HEK293 (cell line): Measurements from ENCODE around the gene GGNBP2.
A peak's percentile ranks its signal among the peaks of the same experiment; 100 is the strongest.

ENCODE experiments used
- BCL11A ChIP-seq: fragments of 450-650 bp; formaldehyde crosslinking; IDR thresholded peaks from 2 replicates; pipeline ENCODE4 v1.5.1; 2016; ENCODE audit warnings: low read depth, missing biosample characterization, missing genetic modification characterization
- GFI1B ChIP-seq: fragments of 450-650 bp; formaldehyde crosslinking; IDR thresholded peaks from 2 replicates; pipeline ENCODE4 v1.5.1; 2016; ENCODE audit warnings: missing biosample characterization, missing genetic modification characterization
- GLIS2 ChIP-seq: fragments of 450-650 bp; formaldehyde crosslinking; IDR thresholded peaks from 2 replicates; pipeline ENCODE4 v1.5.1; 2016; ENCODE audit warnings: missing biosample characterization, missing genetic modification characterization
- KLF17 ChIP-seq: fragments of 450-650 bp; formaldehyde crosslinking; IDR thresholded peaks from 2 replicates; pipeline ENCODE4 v1.5.1; 2016; ENCODE audit warnings: missing biosample characterization, missing genetic modification characterization
- MYNN ChIP-seq: fragments of 450-650 bp; formaldehyde crosslinking; IDR thresholded peaks from 2 replicates; pipeline ENCODE4 v1.5.1; 2016; ENCODE audit warnings: missing biosample characterization, missing genetic modification characterization, borderline replicate concordance
- OVOL3 ChIP-seq: fragments of 450-650 bp; formaldehyde crosslinking; IDR thresholded peaks from 2 replicates; pipeline ENCODE4 v1.5.1; 2016; ENCODE audit warnings: missing biosample characterization, missing genetic modification characterization
- PRDM6 ChIP-seq: fragments of 450-650 bp; formaldehyde crosslinking; IDR thresholded peaks from 2 replicates; pipeline ENCODE4 v1.5.1; 2017; ENCODE audit warnings: missing biosample characterization, missing genetic modification characterization
- REPIN1 ChIP-seq: fragments of 450-650 bp; formaldehyde crosslinking; IDR thresholded peaks from 2 replicates; pipeline ENCODE4 v1.5.1; 2017; ENCODE audit warnings: missing biosample characterization, missing genetic modification characterization, low read depth
- SALL2 ChIP-seq: fragments of 450-650 bp; formaldehyde crosslinking; IDR thresholded peaks from 2 replicates; pipeline ENCODE4 v1.5.0; 2017; ENCODE audit warnings: missing biosample characterization, mild to moderate bottlenecking, missing genetic modification characterization, borderline replicate concordance
- TCF7L2 ChIP-seq: IDR thresholded peaks from 2 replicates; pipeline ENCODE4 v1.6.1; 2011; ENCODE audit warnings: low read depth, mild to moderate bottlenecking, inconsistent platforms, low read length, moderate library complexity, borderline replicate concordance
- TRIM28 ChIP-seq: IDR thresholded peaks from 2 replicates; pipeline ENCODE4 v1.6.1; 2011; ENCODE audit warnings: low read length, control low read depth, borderline replicate concordance
- ZBTB26 ChIP-seq: fragments of 450-650 bp; formaldehyde crosslinking; optimal IDR thresholded peaks from 2 replicates; pipeline ENCODE3; 2016; ENCODE audit warnings: missing biosample characterization, mild to moderate bottlenecking, missing genetic modification characterization
- ZBTB48 ChIP-seq: fragments of 450-650 bp; formaldehyde crosslinking; IDR thresholded peaks from 2 replicates; pipeline ENCODE4 v1.5.1; 2016; ENCODE audit warnings: missing biosample characterization, missing genetic modification characterization
- ZNF112 ChIP-seq: fragments of 450-650 bp; formaldehyde crosslinking; IDR thresholded peaks from 2 replicates; pipeline ENCODE4 v1.5.0; 2017; ENCODE audit warnings: missing biosample characterization, missing genetic modification characterization
- ZNF146 ChIP-seq: fragments of 450-650 bp; formaldehyde crosslinking; IDR thresholded peaks from 2 replicates; pipeline ENCODE4 v1.5.1; 2016; ENCODE audit warnings: missing biosample characterization, missing genetic modification characterization
- ZNF266 ChIP-seq: fragments of 450-650 bp; formaldehyde crosslinking; IDR thresholded peaks from 2 replicates; pipeline ENCODE4 v1.5.1; 2016; ENCODE audit warnings: missing biosample characterization, missing genetic modification characterization, low read depth
- ZNF311 ChIP-seq: fragments of 450-650 bp; formaldehyde crosslinking; IDR thresholded peaks from 2 replicates; pipeline ENCODE4 v1.5.1; 2017; ENCODE audit warnings: missing biosample characterization, missing genetic modification characterization, borderline replicate concordance
- ZNF335 ChIP-seq: fragments of 450-650 bp; formaldehyde crosslinking; conservative IDR thresholded peaks from 2 replicates; pipeline ENCODE4 v1.5.1; 2016; ENCODE audit warnings: missing biosample characterization, missing genetic modification characterization
- ZNF341 ChIP-seq: fragments of 450-650 bp; formaldehyde crosslinking; IDR thresholded peaks from 2 replicates; pipeline ENCODE4; 2016; ENCODE audit warnings: low read depth, missing biosample characterization, missing genetic modification characterization
- ZNF529 ChIP-seq: fragments of 450-650 bp; formaldehyde crosslinking; IDR thresholded peaks from 2 replicates; pipeline ENCODE4 v1.5.1; 2017; ENCODE audit warnings: missing genetic modification characterization, missing biosample characterization; ENCODE audit not compliant: insufficient replicate concordance
- ZNF548 ChIP-seq: fragments of 450-650 bp; formaldehyde crosslinking; IDR thresholded peaks from 2 replicates; pipeline ENCODE4 v1.5.1; 2016; ENCODE audit warnings: missing biosample characterization, missing genetic modification characterization
- ZNF549 ChIP-seq: fragments of 450-650 bp; IDR thresholded peaks from 2 replicates; pipeline ENCODE4 v1.5.1; 2018; ENCODE audit warnings: missing biosample characterization, missing genetic modification characterization, mild to moderate bottlenecking, inconsistent platforms, moderate library complexity
- ZNF610 ChIP-seq: fragments of 450-650 bp; formaldehyde crosslinking; IDR thresholded peaks from 2 replicates; pipeline ENCODE4 v1.5.1; 2016; ENCODE audit warnings: missing biosample characterization, missing genetic modification characterization, borderline replicate concordance
- ZNF624 ChIP-seq: fragments of 450-650 bp; formaldehyde crosslinking; IDR thresholded peaks from 2 replicates; pipeline ENCODE4 v1.5.1; 2017; ENCODE audit warnings: missing biosample characterization, missing genetic modification characterization
- ZNF660 ChIP-seq: fragments of 450-650 bp; IDR thresholded peaks from 2 replicates; pipeline ENCODE4 v1.5.1; 2018; ENCODE audit warnings: missing biosample characterization, mild to moderate bottlenecking, missing genetic modification characterization
- ZNF664 ChIP-seq: fragments of 450-650 bp; formaldehyde crosslinking; IDR thresholded peaks from 2 replicates; pipeline ENCODE4 v1.5.1; 2016; ENCODE audit warnings: missing biosample characterization, missing genetic modification characterization
- ZNF692 ChIP-seq: fragments of 450-650 bp; formaldehyde crosslinking; IDR thresholded peaks from 2 replicates; pipeline ENCODE4 v1.5.1; 2016; ENCODE audit warnings: missing biosample characterization, missing genetic modification characterization
- ZNF701 ChIP-seq: fragments of 450-650 bp; formaldehyde crosslinking; IDR thresholded peaks from 2 replicates; pipeline ENCODE4 v1.5.1; 2016; ENCODE audit warnings: missing biosample characterization, missing genetic modification characterization
- ZNF777 ChIP-seq: fragments of 450-650 bp; formaldehyde crosslinking; IDR thresholded peaks from 2 replicates; pipeline ENCODE4 v1.5.1; 2017; ENCODE audit warnings: missing biosample characterization, missing genetic modification characterization, borderline replicate concordance
- TF ChIP-seq, protein P1 (sequence below): fragments of 450-650 bp; formaldehyde crosslinking; IDR thresholded peaks from 2 replicates; pipeline ENCODE4 v1.5.1; 2017; ENCODE audit warnings: missing biosample characterization, missing genetic modification characterization
- TF ChIP-seq, protein P2 (sequence below): fragments of 450-650 bp; formaldehyde crosslinking; IDR thresholded peaks from 2 replicates; pipeline ENCODE4 v1.5.1; 2017; ENCODE audit warnings: missing biosample characterization, mild to moderate bottlenecking, missing genetic modification characterization, moderate library complexity

The GGNBP2 gene

GRCh38 chr17:36601303-36602029, 56.7 kb downstream of the GGNBP2 start, which contains the start of gene MRM1 (continued):
- TF ChIP-seq ZNF692: peak; percentile 85
- TF ChIP-seq ZNF660 (tag by site-specific recombination): no peak
- TF ChIP-seq ZNF549 (tag by site-specific recombination): no peak
- peak; percentile 93 for TF ChIP-seq GLIS2 (tag by site-specific recombination)
- TF ChIP-seq, protein P1, sequence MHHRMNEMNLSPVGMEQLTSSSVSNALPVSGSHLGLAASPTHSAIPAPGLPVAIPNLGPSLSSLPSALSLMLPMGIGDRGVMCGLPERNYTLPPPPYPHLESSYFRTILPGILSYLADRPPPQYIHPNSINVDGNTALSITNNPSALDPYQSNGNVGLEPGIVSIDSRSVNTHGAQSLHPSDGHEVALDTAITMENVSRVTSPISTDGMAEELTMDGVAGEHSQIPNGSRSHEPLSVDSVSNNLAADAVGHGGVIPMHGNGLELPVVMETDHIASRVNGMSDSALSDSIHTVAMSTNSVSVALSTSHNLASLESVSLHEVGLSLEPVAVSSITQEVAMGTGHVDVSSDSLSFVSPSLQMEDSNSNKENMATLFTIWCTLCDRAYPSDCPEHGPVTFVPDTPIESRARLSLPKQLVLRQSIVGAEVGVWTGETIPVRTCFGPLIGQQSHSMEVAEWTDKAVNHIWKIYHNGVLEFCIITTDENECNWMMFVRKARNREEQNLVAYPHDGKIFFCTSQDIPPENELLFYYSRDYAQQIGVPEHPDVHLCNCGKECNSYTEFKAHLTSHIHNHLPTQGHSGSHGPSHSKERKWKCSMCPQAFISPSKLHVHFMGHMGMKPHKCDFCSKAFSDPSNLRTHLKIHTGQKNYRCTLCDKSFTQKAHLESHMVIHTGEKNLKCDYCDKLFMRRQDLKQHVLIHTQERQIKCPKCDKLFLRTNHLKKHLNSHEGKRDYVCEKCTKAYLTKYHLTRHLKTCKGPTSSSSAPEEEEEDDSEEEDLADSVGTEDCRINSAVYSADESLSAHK (tag by site-specific recombination): no peak
- peak; percentile 99 for TF ChIP-seq ZNF335
- TF ChIP-seq ZNF777 (tag by site-specific recombination): no peak; the same call in 1 of the 2 replicates
- no peak for TF ChIP-seq GFI1B (tag by site-specific recombination)
- no peak for TF ChIP-seq ZNF548 (tag by site-specific recombination)
- no peak for TF ChIP-seq ZNF664 (tag by site-specific recombination)
- TF ChIP-seq ZNF624 (tag by site-specific recombination): no peak
- 0 out of 2 replicates have a peak, but pooled peaks have one; percentile 14 for TF ChIP-seq REPIN1
- TF ChIP-seq TRIM28: no peak
- TF ChIP-seq ZNF610 (tag by site-specific recombination): peak; percentile 94
- peak; percentile 61; the same call in 1 of the 2 replicates for TF ChIP-seq OVOL3 (tag by site-specific recombination)
- no peak for TF ChIP-seq ZNF529 (tag by site-specific recombination)
- TF ChIP-seq TCF7L2: no peak
- peak; percentile 55; the same call in 1 of the 2 replicates for TF ChIP-seq ZBTB48
- TF ChIP-seq KLF17: no peak; the same call in 1 of the 2 replicates
- peak; percentile 94 for TF ChIP-seq ZNF341 (tag by site-specific recombination)
- TF ChIP-seq ZBTB26 (tag by site-specific recombination): peak; percentile 80
- TF ChIP-seq ZNF266 (tag by site-specific recombination): no peak
- TF ChIP-seq, protein P2, sequence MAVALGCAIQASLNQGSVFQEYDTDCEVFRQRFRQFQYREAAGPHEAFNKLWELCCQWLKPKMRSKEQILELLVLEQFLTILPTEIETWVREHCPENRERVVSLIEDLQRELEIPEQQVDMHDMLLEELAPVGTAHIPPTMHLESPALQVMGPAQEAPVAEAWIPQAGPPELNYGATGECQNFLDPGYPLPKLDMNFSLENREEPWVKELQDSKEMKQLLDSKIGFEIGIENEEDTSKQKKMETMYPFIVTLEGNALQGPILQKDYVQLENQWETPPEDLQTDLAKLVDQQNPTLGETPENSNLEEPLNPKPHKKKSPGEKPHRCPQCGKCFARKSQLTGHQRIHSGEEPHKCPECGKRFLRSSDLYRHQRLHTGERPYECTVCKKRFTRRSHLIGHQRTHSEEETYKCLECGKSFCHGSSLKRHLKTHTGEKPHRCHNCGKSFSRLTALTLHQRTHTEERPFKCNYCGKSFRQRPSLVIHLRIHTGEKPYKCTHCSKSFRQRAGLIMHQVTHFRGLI: peak; percentile 33; the same call in 1 of the 2 replicates
- no peak for TF ChIP-seq SALL2
- no peak for TF ChIP-seq ZNF146 (tag by site-specific recombination)
- TF ChIP-seq MYNN (tag by site-specific recombination): no peak
- TF ChIP-seq BCL11A (tag by site-specific recombination): peak; percentile 84
- TF ChIP-seq ZNF311 (tag by site-specific recombination): no peak
- TF ChIP-seq ZNF701: no peak
- TF ChIP-seq ZNF112 (tag by site-specific recombination): no peak
- TF ChIP-seq PRDM6 (tag by site-specific recombination): no peak
